PC-9 (cell line): ENCODE results near the gene CHST11. TPM values are rescaled to one million over a fixed set of nuclear protein-coding genes. Genes with fewer than 3 reads are reported as not detected.

Experiments
- BruUV-seq: library from RNA; stranded (reverse); fragments of 400-500 nt; replicated peaks from 2 replicates; lab custom pipeline; 2021; lab: Mats Ljungman, UMichigan
- CTCF ChIA-PET: fragments of 300-600 bp; sonication (Branson Sonifier 250); formaldehyde crosslinking; loops from one replicate; lab custom pipeline; 2022; ENCODE audit warnings: antibody characterized with exemption; lab: Charles Lee
- POLR2A ChIA-PET: fragments of 300-600 bp; sonication (Branson Sonifier 250); formaldehyde crosslinking; loops from one replicate; lab custom pipeline; 2022; ENCODE audit warnings: antibody characterized with exemption; ENCODE audit not compliant: unreplicated experiment; lab: Charles Lee
- DNase-seq, 2 experiments: peaks; one replicate each; pipeline versions ENCODE4 v3.0.0 to v3.0.0-alpha.2; 2015 to 2022; ENCODE audit warnings: mixed read lengths in 1 of 2
- H2AFZ ChIP-seq: fragments of 200-600 bp; sonication (generic); 2 replicates; pipeline ENCODE4 v1.8.1; 2017; ENCODE audit warnings: antibody characterized with exemption
- H3F3A ChIP-seq: fragments of 200-600 bp; sonication (generic); 2 replicates; pipeline ENCODE4 v1.8.1; 2017; ENCODE audit warnings: antibody characterized with exemption, mild to moderate bottlenecking, low read depth; ENCODE audit not compliant: insufficient read depth
- H3K27ac ChIP-seq: fragments of 200-600 bp; sonication (generic); 2 replicates; pipeline ENCODE4 v1.6.1; 2016; ENCODE audit warnings: mixed run types
- H3K27me3 ChIP-seq: fragments of 200-600 bp; sonication (generic); 2 replicates; pipeline ENCODE4 v1.6.1; 2016; ENCODE audit warnings: low read depth, mixed run types; ENCODE audit not compliant: insufficient read depth
- H3K36me3 ChIP-seq: fragments of 200-600 bp; sonication (generic); 2 replicates; pipeline ENCODE4 v1.6.1; 2016; ENCODE audit warnings: low read depth, mixed run types
- H3K4me1 ChIP-seq: fragments of 200-600 bp; sonication (generic); replicated peaks from 2 replicates; pipeline ENCODE4 v1.6.1; 2016; ENCODE audit warnings: mixed run types; ENCODE audit not compliant: insufficient read depth
- H3K4me2 ChIP-seq: fragments of 200-600 bp; sonication (generic); 2 replicates; pipeline ENCODE4 v1.6.1; 2017; ENCODE audit warnings: mixed run types
- H3K4me3 ChIP-seq: fragments of 200-600 bp; sonication (generic); 2 replicates; pipeline ENCODE4 v1.6.1; 2016; ENCODE audit warnings: mixed run types
- H3K79me2 ChIP-seq: fragments of 200-600 bp; sonication (generic); 2 replicates; pipeline ENCODE4 v1.6.1; 2017; ENCODE audit warnings: low read depth, mixed run types
- H3K9me2 ChIP-seq: fragments of 200-600 bp; sonication (generic); 2 replicates; pipeline ENCODE4 v1.8.1; 2017; ENCODE audit warnings: mild to moderate bottlenecking; ENCODE audit not compliant: insufficient read depth
- H3K9me3 ChIP-seq: fragments of 200-600 bp; sonication (generic); 2 replicates; pipeline ENCODE4 v1.8.1; 2016; ENCODE audit warnings: low read depth; ENCODE audit not compliant: insufficient read depth
- H4K20me1 ChIP-seq: fragments of 200-600 bp; sonication (generic); 2 replicates; pipeline ENCODE4 v1.8.1; 2017; ENCODE audit not compliant: insufficient read depth
- EZH2 ChIP-seq: fragments of 200-600 bp; sonication (generic); IDR thresholded peaks from 2 replicates; pipeline ENCODE4 v1.8.0; 2017; ENCODE audit warnings: antibody characterized with exemption, low read depth
- intact Hi-C: fragments of 100-400 bp; cut with micrococcal nuclease; formaldehyde crosslinking; loops from one replicate; pipeline ENCODE4 v1.10.0; 2022; ENCODE audit not compliant: unreplicated experiment
- total RNA-seq: library from RNA; stranded (reverse); gene quantifications from 2 replicates; pipeline ENCODE4 v1.2.3, GENCODE V29; 2021
- TF ChIP-seq, protein P1 (sequence below): fragments of 200-600 bp; sonication (generic); conservative IDR thresholded peaks from 2 replicates; pipeline ENCODE4 v1.6.1; 2017; ENCODE audit warnings: mixed run types, antibody characterized with exemption, mild to moderate bottlenecking, moderate library complexity

CHST11 gene
- total RNA-seq, 1 experiment from 2014 or later = 39.9 TPM

- POLR2A ChIA-PET = interaction anchor here (0.6 kb wide), 1 partner anchor 148 kb away, joined by 3 read pairs; no protein-coding TSS in a partner anchor
- H3F3A ChIP-seq = peaks cover 61% of the 10 kb centered on the region
- no peaks in the 10 kb centered on the region for H3K9me3 ChIP-seq
- TF ChIP-seq, protein P1, sequence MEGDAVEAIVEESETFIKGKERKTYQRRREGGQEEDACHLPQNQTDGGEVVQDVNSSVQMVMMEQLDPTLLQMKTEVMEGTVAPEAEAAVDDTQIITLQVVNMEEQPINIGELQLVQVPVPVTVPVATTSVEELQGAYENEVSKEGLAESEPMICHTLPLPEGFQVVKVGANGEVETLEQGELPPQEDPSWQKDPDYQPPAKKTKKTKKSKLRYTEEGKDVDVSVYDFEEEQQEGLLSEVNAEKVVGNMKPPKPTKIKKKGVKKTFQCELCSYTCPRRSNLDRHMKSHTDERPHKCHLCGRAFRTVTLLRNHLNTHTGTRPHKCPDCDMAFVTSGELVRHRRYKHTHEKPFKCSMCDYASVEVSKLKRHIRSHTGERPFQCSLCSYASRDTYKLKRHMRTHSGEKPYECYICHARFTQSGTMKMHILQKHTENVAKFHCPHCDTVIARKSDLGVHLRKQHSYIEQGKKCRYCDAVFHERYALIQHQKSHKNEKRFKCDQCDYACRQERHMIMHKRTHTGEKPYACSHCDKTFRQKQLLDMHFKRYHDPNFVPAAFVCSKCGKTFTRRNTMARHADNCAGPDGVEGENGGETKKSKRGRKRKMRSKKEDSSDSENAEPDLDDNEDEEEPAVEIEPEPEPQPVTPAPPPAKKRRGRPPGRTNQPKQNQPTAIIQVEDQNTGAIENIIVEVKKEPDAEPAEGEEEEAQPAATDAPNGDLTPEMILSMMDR = no peak
- TF ChIP-seq EZH2 = no peak
- H3K4me1 ChIP-seq = peaks cover 43% of the 10 kb centered on the region
- no peak overlapping the region for H3K27ac ChIP-seq
- intact Hi-C loops = loop anchor here (10.0 kb wide), 1 partner anchor 346 kb away; the partner anchor contains the start of gene SLC41A2
- H3K79me2 ChIP-seq = peaks cover 94% of the 10 kb centered on the region
- no peak overlapping the region for H3K4me3 ChIP-seq
- H3K36me3 ChIP-seq = peaks cover 9% of the 10 kb centered on the region; the same call in 1 of the 2 replicates
- no peaks in the 10 kb centered on the region for H3K9me2 ChIP-seq
- DNase-seq = no peak
- no peaks in the 10 kb centered on the region for H4K20me1 ChIP-seq
- H2AFZ ChIP-seq = no peak overlapping the region
- BruUV-seq = no TSS peak
- peak overlapping the region; percentile 3; the same call in 1 of the 2 replicates for H3K4me2 ChIP-seq
- CTCF ChIA-PET = no interaction called here
- no peaks in the 10 kb centered on the region for H3K27me3 ChIP-seq
Measured at GRCh38 chr12:104608998-104609397, 152.2 kb downstream of the CHST11 start.

- Histone ChIP-seq H3K9me3 (no peaks in the 10 kb centered on the region), H2AFZ (no peak overlapping the region), H3K79me2 (peaks cover 92% of the 10 kb centered on the region), H4K20me1 (no peaks in the 10 kb centered on the region), H3K4me1 (peaks cover 38% of the 10 kb centered on the region), H3K4me3 (no peak overlapping the region), H3K27ac (no peak overlapping the region), H3K4me2 (peak overlapping the region; percentile 3; the same call in 1 of the 2 replicates), H3K27me3 (no peaks in the 10 kb centered on the region), H3F3A (peaks cover 59% of the 10 kb centered on the region), H3K36me3 (peaks cover 9% of the 10 kb centered on the region; the same call in 1 of the 2 replicates), H3K9me2 (no peaks in the 10 kb centered on the region)
- ChIA-PET CTCF (no interaction called here), POLR2A (interaction anchor here (0.6 kb wide), 2 partner anchors 21 to 147 kb away, joined by 3 to 4 read pairs; no protein-coding TSS in a partner anchor)
- DNase-seq = peak in 1 of 2 experiments; percentile 57
- intact Hi-C loops = loop anchor here (10.0 kb wide), 1 partner anchor 345 kb away; the partner anchor contains the start of gene SLC41A2
- no peak for TF ChIP-seq EZH2
- TF ChIP-seq, protein P1 = no peak
- no TSS peak for BruUV-seq
Measured at GRCh38 chr12:104609445-104609844, 152.7 kb downstream of the CHST11 start.

- POLR2A ChIA-PET = no interaction called here
- no peak for DNase-seq
- CTCF ChIA-PET = no interaction called here
Measured at GRCh38 chr12:104610513-104611235, 153.9 kb downstream of the CHST11 start.

More at GRCh38 chr12:104610513-104611235, 153.9 kb downstream of the CHST11 start:
- BruUV-seq = no TSS peak
- Histone ChIP-seq H3K27ac (no peak overlapping the region), H3K9me3 (no peaks in the 10 kb centered on the region), H2AFZ (no peak overlapping the region), H3K27me3 (no peaks in the 10 kb centered on the region), H3K4me2 (no peak overlapping the region), H3K79me2 (peaks cover 88% of the 10 kb centered on the region), H4K20me1 (no peaks in the 10 kb centered on the region), H3K4me3 (no peak overlapping the region), H3K4me1 (peaks cover 26% of the 10 kb centered on the region), H3K9me2 (no peaks in the 10 kb centered on the region), H3K36me3 (peaks cover 9% of the 10 kb centered on the region; the same call in 1 of the 2 replicates), H3F3A (peaks cover 46% of the 10 kb centered on the region)
- no peak for TF ChIP-seq EZH2
- TF ChIP-seq, protein P1 = no peak
- intact Hi-C loops = no loop called here
